Stimulated activated CD8-positive, alpha-beta memory T cell treated with anti-CD3 and anti-CD28 coated beads, Interleukin-12 subunit alpha, Interleukin-12 subunit beta, amount 100 ng/mL, for 4 hours (primary cell): ENCODE measurements around the gene XCL2.
A peak's percentile ranks its signal among the peaks of the same experiment; 100 is the strongest.
"Not testable (repeated sequence)": the region's sequence is repeated elsewhere in the genome, so short reads cannot be mapped to it uniquely, and the experiment has no call there.

Experiments used
- DNase-seq: peaks from one replicate; pipeline ENCODE4 v3.0.0-alpha.2; 2020; ENCODE audit warnings: low read depth

Gene XCL2, protein sequence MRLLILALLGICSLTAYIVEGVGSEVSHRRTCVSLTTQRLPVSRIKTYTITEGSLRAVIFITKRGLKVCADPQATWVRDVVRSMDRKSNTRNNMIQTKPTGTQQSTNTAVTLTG

DNA sequence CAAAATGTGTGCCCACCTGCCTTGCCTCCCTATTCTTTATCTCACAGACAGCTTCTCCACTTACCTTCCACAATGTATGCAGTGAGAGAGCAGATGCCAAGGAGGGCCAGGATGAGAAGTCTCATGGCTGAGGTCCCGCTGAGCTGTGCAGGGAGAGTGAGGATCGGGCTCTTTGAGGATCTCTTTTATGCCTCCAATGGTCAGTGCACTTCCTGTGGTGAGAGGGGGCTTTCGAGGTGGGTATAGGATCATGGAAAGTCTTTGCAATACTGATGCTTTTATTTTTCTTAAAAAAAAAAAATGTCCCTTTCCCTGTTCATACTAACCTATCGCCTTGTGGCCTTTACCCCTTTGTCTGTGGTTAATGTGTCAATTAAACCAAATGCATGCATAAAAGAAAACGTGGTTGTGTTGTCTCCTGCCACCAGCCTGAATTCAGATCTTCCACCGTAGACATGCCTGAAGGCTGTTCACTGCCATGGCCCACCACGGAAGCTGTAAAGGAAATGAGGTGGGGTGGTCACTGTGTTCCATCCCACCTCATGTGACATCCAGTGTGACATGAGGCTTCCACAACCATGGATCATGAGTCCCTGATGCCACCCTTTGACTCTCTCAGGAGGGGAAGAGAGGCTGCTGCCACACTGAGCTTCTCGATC is at the start of gene XCL2:
TSS of gene XCL2 (minus strand) at position 158 of the 659 bp plus-strand sequence. CDS start at position 125, 33 bp downstream.
- not testable (repeated sequence) for DNase-seq

DNA sequence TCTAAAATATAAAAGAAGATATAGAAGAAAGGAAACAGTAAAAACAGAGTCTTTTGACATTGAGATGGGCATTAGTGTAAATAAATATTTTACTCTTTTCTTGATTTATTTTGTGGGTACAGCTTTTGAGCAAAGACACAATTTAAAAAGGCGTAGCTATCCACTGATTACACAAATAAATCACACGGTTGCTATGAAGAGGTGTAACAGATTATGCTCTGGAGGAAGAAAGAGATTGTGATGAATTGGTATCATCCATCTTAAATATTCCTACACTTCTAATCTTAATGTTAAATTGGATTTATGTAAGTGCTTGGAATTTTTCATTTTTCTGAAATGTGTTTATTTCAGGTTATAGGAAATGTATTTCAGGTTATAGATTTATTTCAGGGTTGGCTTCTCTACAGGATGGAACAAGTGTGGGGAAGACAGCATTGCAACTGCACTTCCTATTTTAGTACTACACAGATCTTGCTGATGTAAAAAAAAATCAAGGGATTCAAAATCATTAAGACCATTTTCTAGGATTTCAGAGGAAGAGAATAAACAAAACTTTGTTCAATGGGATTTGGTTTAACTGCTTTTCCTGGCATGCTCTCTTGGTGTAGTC is 47.9 kb upstream of the XCL2 start:
- no peak for DNase-seq

DNA sequence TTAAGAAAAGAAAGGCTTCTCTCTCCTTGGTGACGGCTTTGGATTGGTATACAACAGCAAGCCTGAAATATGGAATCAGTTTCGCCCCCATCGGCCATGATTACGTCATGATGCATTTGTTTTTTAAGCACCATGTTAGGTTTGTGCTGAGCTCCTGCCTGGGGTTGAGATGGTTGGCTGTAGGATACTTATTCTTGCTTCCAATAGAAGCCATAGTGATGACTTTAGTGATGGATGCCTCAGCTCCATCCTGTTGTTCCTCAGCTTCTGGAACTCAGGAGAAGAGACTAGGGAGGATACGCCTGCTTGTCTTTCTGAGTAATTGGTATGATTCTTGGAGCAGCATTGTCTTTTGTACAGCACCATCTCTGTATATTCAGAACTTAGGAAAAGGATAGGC is 47.3 kb upstream of the XCL2 start:
- DNase-seq, result no peak

DNA sequence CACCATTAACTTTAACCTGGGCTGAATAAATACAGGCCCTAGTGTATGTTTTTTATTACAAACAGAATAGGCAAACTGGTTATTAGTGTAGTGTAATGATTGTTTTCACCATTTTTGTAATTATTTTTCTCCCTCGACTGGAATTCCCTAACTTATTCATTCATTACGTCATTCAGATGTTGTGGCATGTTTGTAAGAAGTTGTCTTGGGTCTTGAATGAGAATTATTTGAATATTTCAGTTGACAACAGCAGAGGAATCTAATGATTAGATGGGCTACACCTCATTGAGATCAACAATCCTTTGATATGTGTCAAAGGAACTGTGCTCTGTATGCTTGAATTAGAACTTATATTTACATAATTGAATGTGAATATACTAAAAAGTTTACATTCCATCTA is 45.4 kb upstream of the XCL2 start:
- DNase-seq, result no peak

DNA sequence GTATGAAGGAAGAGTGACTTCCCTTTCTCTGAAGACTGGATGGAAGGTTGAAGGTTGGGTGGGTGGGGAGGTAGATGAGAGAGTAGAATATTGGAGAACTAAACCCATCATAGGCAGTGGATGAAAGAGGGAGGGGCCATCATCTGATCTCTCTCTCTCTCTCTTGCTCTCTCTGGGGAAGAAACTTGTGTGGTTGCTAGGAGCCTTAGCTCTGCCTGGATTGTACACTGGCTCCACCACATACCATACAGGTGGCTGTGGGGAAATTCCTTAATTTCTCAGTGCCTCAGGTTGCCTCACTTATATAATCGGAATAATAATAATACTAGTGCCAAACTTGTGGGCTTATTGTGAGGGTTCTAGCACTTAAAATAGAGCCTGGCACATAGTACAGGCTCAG is 42.1 kb upstream of the XCL2 start:
- no peak for DNase-seq

DNA sequence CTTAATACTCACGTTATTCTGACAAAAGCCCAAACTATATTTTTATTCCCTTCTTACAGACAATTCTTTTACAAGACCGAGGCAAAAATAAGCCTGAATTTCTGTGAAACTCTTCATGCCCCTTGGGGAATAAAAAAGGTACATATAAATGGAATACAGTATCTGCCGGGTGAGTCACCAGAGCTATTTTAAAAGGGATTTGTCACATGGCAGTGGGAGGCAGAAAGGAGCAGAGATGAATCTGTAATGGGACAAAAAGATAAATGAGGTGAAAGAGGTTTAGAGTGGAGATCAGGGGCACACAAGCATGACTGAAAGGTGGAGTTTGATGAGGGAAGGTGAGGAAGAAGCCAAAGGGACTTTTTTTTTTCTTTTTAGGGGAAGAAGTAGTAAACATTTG is 41.4 kb upstream of the XCL2 start:
- no peak for DNase-seq

DNA sequence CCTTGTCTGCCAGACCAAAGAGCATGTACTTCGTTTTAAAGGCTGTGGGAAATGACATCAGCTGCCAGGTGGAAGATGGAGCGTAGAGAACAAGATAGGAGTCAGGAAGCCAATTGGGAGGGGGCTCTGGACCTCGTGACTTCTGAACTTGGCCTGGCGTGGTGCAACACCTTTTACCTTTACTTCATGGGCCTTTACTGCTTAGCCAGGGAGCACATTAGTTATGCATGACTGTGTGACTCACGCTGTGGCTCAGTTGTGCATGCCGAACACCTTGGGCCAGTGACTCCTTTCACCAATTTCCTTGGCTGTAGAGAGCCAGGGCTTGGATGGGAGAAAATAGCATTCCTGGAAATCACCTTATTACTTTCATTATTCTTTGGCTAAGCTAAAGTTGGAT is 39.8 kb upstream of the XCL2 start:
- DNase-seq, result no peak

DNA sequence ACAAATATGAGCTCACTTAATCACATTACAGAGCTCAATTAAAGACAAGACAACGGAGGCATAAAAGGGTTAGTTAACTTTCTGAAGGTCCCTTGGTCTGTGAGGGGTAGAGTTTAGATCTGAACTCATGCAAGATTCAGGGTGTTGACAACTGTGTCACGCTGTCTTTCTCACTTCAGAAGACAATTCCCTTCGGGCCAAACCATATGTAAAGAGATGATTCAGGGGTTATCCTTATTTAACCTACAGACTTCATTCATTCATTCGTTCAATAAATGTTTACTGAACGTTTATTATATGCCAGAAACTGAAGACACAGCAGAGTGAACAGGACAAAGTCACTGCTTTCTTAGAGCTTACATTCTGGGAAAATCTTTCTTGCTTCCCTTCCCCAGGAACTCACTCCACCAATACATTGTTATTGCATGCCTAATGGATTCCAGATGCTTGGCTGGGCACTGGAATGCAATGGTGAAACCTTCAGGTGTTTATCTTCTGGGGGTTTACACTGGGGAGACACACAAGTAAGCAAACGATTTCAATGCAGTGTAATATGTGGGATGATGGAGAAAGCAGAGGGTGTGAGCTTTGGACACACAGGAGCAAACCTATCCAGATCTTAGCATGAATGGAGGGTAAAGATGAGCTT is 39.0 kb upstream of the XCL2 start:
- no peak for DNase-seq

DNA sequence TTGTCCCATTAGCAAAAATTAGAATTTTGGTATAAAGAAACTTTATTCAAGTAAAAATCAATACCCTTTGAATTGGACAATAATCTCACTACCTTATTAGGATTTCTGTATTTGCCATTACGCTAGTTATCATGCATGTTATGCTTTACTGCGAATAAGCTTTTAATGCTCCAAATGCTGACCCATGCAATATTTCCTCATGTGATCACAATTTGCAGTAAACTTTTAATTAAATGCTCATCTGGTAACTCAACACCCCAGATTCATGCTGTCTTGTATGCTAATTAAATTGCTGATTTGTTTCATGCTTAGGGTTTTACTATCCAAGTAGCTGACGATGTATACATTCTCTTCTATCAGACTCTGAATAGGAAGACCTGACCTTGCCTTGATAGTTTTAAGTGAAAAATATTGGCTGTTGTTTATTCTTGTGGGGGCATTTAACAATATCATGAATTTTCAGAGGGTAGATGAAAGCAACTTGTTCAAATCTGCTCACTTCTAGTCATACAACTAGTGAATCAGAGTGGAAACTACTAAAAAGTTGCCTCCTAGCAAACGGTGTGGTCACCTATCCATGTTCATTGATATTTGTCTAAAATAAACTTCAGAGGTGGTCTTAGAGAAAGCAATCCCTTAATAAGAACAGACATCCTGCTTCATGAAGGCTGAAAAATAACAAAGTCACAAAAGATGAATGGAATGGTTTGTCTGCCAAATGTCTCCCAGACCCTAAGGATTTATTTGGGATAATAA is 38.2 kb upstream of the XCL2 start:
- DNase-seq, result no peak

DNA sequence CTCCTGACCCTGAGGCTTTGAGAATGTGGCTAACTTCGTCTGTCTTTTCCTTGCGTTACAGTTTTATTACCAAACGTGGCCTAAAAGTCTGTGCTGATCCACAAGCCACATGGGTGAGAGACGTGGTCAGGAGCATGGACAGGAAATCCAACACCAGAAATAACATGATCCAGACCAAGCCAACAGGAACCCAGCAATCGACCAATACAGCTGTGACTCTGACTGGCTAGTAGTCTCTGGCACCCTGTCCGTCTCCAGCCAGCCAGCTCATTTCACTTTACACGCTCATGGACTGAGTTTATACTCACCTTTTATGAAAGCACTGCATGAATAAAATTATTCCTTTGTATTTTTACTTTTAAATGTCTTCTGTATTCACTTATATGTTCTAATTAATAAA is 37.2 kb upstream of the XCL2 start:
- DNase-seq, result not testable (repeated sequence)

DNA sequence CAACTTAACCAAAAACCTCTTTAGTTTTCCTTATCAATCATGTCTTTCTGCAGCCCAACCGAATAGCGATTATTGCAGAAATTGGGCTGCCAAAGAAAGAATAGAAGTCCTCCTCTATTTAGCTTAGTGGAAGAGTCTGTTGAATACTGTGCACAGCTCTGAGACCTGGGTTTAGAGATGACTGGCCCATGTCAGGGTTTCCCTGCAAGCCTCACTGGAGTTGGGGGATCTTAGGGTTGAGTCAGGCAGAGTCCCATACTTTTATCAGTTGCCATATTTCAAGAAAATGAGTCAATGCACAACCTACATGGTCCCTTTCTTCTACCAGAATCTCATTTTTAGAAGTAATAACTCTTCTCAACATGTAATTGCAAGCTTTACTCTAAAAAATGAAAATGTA is 36.5 kb upstream of the XCL2 start:
- DNase-seq, result not testable (repeated sequence)

DNA sequence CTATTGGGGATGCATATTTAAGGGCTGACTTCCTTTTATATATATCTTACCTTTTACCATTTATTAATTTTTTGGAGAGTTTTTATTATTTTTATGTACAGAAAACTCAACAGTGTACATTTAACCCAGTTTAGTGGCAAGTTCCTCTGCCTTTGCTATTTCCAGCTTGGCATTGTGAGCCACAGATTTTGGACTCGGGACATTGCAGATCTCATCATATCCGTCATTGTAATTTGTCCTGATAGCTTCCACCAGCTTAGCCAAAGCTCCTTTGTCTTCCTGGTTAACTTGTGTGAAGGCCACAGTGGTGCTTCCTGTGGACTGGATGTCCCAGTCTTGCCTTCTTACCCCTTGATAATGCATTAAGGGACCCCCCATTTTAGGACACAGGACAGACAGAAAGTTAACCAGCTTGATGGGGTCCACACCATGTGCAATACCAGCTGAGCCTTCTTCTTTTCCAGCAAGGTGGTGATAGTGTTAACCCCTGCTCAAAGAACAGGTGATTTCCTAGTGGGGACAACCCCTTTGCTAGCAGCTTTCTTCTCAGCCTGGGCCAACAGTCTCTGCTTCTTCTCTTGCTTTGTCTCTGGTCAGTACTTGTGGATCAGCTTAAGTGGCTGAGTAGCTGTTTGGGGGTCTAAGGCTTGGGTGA is 34.9 kb upstream of the XCL2 start:
- DNase-seq, result not testable (repeated sequence)

DNA sequence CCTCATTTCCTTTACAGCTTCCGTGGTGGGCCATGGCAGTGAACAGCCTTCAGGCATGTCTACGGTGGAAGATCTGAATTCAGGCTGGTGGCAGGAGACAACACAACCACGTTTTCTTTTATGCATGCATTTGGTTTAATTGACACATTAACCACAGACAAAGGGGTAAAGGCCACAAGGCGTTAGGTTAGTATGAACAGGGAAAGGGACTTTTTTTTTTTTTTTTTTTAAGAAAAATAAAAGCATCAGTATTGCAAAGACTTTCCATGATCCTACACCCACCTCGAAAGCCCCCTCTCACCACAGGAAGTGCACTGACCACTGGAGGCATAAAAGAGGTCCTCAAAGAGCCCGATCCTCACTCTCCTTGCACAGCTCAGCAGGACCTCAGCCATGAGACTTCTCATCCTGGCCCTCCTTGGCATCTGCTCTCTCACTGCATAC is 32.5 kb upstream of the XCL2 start, which contains the start of gene XCL1:
TSS of gene XCL1 (plus strand) at position 361 of the 444 bp plus-strand sequence. CDS start at position 394, 33 bp downstream.
- peak; percentile 12 for DNase-seq

DNA sequence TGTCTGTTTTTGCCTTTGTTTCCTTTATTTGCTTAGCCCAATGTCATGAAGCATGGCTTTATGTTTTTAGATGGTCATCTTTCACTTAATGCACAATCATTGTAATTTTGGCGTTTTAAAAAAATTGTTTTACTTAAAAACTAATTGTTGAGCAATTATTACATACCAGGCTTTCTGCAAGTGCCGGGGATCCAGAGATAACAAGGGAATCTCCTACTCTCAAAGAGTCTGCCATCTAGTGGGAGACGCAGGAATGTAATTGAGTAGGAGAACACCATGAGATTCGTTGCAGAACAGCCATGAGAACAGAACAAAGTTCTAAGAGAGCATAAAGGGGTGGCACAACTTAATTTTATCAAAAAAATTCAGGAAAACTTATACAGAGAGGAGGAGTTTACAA is 30.4 kb upstream of the XCL2 start:
- DNase-seq, result not testable (repeated sequence)

DNA sequence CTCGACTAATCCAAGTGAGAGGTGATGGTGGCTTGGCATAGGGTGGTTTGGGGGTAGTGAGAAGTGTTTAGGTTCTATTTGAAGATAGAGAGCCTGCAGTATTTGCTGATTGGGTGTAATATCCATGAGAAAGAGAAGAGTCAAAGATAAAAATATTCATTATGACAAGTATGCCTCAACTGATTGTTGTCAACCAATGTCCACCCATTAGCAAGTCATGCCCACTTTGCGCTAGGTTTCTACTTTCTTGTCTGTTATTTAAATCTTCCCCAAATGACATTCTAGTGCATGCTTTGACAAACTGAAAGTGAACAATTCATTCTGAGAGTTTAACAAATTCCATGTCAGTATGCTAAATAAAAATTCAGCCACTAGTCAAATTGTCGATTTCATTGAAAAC is 28.8 kb upstream of the XCL2 start:
- DNase-seq, result no peak

DNA sequence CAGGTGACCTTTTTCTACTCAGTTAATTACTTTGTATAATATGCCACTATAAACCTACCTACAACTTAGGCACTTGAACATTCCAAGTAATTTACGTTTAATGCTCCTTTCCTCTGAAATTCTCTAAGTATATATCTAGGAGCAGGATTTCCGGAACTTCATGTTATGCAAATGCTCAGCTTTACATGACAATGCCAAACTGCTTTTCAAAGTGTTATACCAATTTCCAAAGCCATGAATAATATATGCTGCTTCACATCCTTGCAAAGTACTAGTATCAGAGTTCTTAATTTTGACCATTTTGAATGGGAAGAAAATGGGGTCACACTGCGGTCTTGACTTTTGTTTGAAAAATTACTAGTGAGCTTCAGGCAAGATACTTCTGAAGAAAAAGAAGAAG is 26.9 kb upstream of the XCL2 start:
- no peak for DNase-seq

DNA sequence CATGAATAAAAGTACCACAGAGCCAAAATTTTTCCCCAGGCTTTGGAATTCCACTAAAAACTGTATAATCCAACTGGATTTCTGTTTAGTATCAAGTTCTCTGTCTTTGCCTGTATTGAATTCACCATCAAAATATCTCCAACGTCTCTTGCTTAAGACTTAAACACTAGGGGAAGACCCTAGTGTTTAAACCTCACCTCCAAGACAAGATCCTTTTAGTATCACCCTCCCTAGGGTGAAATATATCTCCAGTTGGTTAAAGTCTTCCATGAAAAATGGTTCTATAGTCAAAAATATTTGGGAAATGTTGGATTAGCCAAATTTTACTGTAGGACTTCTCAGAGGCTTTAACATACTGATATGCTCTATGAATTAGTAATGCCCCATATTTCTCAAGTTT is 24.5 kb upstream of the XCL2 start:
- DNase-seq, result no peak

DNA sequence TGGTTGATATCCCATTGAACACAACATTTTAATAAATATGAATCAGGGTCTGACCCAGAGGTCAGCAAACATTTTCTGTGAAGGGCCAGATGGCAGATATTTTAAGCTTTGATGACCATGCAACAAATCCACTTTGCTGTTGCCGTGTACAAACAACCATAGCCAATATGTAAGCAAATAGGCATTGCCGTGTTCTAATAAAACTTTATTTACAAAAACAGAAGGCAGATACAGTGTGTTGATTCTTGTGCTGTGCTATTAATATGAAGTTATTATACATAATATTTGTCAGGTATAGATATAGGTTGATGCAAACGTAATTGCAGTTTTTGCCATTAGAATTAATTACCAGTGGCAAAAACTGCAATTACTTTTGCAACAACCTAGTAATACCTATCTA is 23.8 kb upstream of the XCL2 start:
- DNase-seq, result no peak

DNA sequence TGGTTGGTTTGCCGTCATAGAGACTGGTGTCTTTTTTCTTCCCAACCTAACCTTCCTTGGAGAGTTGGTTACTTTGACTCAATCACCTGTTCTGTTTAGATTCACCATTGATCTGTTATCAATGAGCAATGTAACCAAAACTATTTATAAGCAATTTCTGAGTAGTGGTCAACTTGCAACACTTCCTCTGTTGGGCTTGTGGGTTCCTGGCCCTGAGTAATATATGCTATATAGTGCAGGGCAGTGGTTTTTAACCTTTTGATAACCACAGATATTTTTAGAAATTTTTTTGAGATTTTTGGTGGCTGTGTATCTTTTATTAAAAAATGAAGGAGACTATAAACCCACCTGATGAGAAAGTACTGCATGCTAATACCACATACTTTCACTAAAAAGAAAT is 23.2 kb upstream of the XCL2 start:
- DNase-seq, result no peak

DNA sequence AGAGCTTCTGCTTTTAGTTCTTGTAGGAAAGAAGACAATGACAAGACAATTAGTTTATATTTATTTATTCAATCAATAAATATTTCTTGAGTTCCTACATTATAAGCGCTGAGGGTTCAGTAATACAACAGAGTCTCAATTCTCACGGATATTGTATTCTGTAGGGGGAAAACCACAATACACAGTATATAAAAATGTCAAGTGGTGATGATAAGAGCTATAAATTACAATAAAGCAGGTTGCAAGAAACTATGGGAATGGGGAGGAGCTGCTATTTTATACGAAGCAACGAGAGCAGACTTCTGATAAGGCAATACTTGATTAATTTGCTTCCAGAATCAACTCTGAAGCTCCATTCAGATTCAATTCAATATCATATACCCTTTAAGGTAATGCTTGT is 22.0 kb upstream of the XCL2 start:
- no peak for DNase-seq

DNA sequence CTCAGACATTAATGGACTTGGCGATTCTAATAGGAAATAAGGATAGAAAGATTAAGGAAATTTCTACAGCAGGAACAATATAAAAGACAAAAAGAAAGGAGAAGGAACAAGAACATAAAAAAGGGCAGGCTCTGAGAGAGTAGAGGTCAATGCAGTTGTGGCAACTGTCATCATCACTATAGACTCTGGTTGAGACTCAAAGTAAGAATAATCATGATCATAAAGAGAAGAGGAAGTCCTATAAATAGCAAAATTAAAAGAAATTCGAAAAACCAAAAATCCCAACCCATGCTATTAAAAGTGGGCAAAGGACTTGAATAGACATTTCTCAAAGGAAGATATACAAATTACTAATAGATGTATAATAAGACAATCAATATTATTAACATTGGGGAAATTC is 18.2 kb upstream of the XCL2 start:
- no peak for DNase-seq

DNA sequence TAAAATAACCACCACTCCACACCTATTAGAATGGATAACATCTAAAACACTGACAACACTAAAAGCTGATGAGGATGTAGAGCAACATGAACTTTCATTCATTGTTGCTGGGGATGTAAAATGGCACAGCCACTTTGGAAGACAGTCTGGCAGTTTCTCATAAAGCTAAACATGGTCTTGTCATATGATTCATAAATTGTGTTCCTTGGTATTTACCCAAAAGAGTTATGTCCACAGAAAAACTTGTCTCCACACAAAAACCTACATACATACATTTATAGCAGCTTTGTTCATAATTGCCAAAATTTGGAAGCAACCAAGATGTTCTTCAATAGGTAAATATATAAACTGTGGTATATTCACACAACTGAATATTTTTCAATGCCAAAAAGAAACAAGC is 16.6 kb upstream of the XCL2 start:
- DNase-seq, result no peak
